Psoas muscle (tissue), 8 donors: Measurements from ENCODE around the gene CELF4. TPM values are rescaled to one million over a fixed set of nuclear protein-coding genes. Genes with fewer than 3 reads are reported as not detected.

Source experiments
- ATAC-seq, 4 donors: fragments of 200-7000 bp; cut with Tn5 transposase; one replicate each; pipeline ENCODE4 v1.9.1; 2020; ENCODE audit warnings: moderate library complexity in 3 of 4, mild to moderate bottlenecking in 2 of 4
- DNase-seq, 2 donors: peaks; one replicate each; pipeline ENCODE4 v3.0.0-alpha.2; 2020
- H3K27ac ChIP-seq: fragments of 200-600 bp; one replicate; pipeline ENCODE4 v1.8.0; 2022
- H3K27me3 ChIP-seq, 3 donors: fragments of 200-600 bp in 1 of 3; one replicate each; pipeline versions ENCODE4 v1.6.1 to v1.8.0; 2013 to 2022; ENCODE audit warnings: low read length in 2 of 3, mild to moderate bottlenecking in 2 of 3, moderate library complexity in 1 of 3; ENCODE audit not compliant: insufficient read depth in 3 of 3
- H3K36me3 ChIP-seq, 2 donors: fragments of 200-600 bp in 1 of 2; one replicate each; pipeline versions ENCODE4 v1.6.1 to v1.8.0; 2013 to 2022; ENCODE audit warnings: low read depth in 1 of 2, mild to moderate bottlenecking in 1 of 2, moderate library complexity in 1 of 2; ENCODE audit not compliant: insufficient read depth in 1 of 2
- H3K4me1 ChIP-seq: fragments of 200-600 bp; one replicate; pipeline ENCODE4 v1.8.0; 2022
- H3K4me3 ChIP-seq: fragments of 200-600 bp; one replicate; pipeline ENCODE4 v1.8.0; 2022; ENCODE audit warnings: mild to moderate bottlenecking
- H3K9me3 ChIP-seq: fragments of 200-600 bp; one replicate; pipeline ENCODE4 v1.8.0; 2022
- CTCF ChIP-seq: fragments of 200-600 bp; IDR thresholded peaks from one replicate; pipeline ENCODE4 v1.8.0; 2022; ENCODE audit warnings: antibody characterized with exemption
- WGBS, 3 donors: extraction: QIAGEN DNeasy Blood & Tissue Kit; methylation state at CpG; one replicate each; pipeline versions ENCODE4 v1.1.6 to v1.1.7; 2013; 5-methylcytosine and 5-hydroxymethylcytosine counted together
- intact Hi-C, 2 donors: fragments of 100-400 bp; cut with DNase I; formaldehyde crosslinking; loops; one replicate each; pipeline versions ENCODE4 v1.11.0 to v1.14.2; 2022
- polyA plus RNA-seq, 3 donors: library from polyadenylated mRNA; stranded (reverse); fragments of 200-250 nt; gene quantifications; one replicate each; pipeline ENCODE4 v1.2.3, GENCODE V29; 2013
- total RNA-seq, 4 donors: library from RNA; stranded (reverse); fragmentation: NEBNext Ultra II Directional in 2 of 4; extraction: Animal tissue kit (Norgen Biotek cat#: 25700) in 2 of 4; gene quantifications; one replicate each; pipeline versions ENCODE4 v1.2.1 to v1.2.4, GENCODE V29; 2021 to 2023
- donor health status: healthy with polysubstance abuse.
- donor health status: DM: no; HTN: no; CAD: no; lungs with moderate emphysema.
- donor health status: Bipolar disorder and iron deficiency.
- donor health status: healthy.
- donor health status: DM: yes; HTN: yes; CAD: no.
- donor health status: DM: no; HTN: no; CAD: no.
- donor health status: DM: no; HTN: no; CAD: no.
- donor health status: DM: yes; HTN: yes; CAD: no.

The CELF4 gene
- total and polyA plus RNA-seq, 7 donors: 0.17 to 0.28 (median 0.17) TPM; not detected in 3

DNA sequence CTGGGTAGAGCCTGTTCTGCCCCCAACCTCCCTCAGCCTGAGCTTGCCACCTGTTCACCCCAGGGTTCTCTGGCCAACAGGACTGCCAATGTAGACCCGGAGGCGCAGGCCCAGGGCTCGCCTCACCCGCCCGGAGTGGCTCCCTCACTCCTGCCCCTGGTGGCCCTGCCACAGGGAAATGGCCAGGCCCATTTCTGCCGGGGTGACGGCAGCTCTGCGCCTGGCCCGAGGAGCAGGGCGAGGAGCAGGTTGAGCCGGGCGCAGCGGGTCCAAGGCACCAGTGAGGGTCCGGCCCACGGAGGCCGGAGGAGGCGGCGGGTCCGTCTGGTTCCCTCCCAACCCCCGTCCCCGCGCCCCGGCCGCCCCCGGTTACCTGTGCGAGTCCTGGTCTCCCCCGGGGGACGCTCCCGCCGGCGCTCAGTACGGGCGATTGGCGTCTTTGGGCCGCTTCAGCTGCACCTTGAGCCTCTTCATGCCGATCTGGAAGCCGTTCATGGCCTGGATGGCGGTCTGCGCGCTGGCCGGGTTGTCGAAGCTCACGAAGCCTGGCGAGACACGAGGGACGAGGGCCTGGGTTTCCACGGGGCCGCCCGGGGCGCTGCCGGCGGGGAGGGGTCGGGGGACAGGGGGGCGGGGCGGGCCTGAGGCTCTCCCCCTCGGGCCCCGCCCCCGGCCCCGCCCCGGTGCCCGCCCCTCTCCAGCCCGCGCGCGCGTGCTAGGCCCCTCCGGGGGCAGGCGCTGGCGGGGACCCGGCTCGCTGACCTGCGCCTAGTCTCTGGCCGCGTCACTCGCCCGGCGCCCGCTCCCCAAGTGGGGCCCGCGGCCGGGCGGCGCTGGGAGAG lies 312.0 kb downstream of the CELF4 start:
- H3K36me3 ChIP-seq: no peaks in the 10 kb centered on the region
- H3K4me3 ChIP-seq: peak overlapping the region; percentile 62
- no peaks in the 10 kb centered on the region for H3K9me3 ChIP-seq
- no peak overlapping the region for H3K27ac ChIP-seq
- WGBS, 3 donors: 5 to 16% (median 13%) methylated on average over 20 to 83 of the region's 83 CpGs
- intact Hi-C loops: no loop called here
- DNase-seq (no peak), ATAC-seq (peak; percentile 33 to 70 (median 60))
- no peaks in the 10 kb centered on the region for H3K4me1 ChIP-seq
- H3K27me3 ChIP-seq: peaks cover 0 to 44% (median 7%) of the 10 kb centered on the region in 3 donors
- no peak for TF ChIP-seq CTCF

DNA sequence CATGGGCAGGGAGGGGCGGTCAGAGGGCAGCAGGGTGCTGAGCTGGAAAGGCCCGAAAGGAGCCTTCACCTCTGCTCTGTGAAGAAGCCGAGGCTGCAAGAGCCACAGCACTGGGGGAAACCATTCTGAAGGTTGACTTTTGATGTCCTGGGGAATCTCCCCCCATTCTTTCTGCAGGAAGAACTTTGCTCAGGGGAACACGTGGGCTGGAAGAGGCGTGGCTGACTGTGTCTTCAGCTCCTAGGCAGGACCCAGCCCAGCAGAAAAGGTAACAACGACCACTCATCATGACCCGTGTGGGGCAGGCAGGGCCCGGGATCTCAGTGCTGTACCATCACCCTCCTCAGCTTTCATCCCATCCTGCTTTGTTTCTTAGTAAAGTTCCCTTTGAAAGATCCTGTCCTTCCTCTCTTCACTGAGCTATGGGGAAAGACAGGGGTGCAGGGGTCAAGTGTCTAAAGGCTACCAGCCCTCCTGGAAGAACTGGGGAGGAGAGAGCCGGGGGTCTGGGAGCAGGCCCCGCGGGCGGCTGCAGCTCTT lies 312.7 kb downstream of the CELF4 start:
- H3K27ac ChIP-seq: no peak overlapping the region
- no peaks in the 10 kb centered on the region for H3K36me3 ChIP-seq
- H3K4me1 ChIP-seq: no peaks in the 10 kb centered on the region
- no peaks in the 10 kb centered on the region for H3K9me3 ChIP-seq
- intact Hi-C loops: no loop called here
- 60 to 70% (median 67%) methylated on average over 12 of the region's 12 CpGs for WGBS, 3 donors
- DNase-seq (no peak), ATAC-seq (no peak)
- no peak for TF ChIP-seq CTCF
- peak overlapping the region; percentile 62 for H3K4me3 ChIP-seq
- H3K27me3 ChIP-seq: peaks cover 0 to 44% (median 4%) of the 10 kb centered on the region in 3 donors

GRCh38 chr18:37252342-37252741 lies 313.3 kb downstream of the CELF4 start:
- no peaks in the 10 kb centered on the region for H3K36me3 ChIP-seq

GRCh38 chr18:37251679-37252078 lies 313.9 kb downstream of the CELF4 start:
- no peak overlapping the region for H3K4me3 ChIP-seq
- no peak for TF ChIP-seq CTCF
- no peak for DNase-seq
- ATAC-seq: no peak
- H3K36me3 ChIP-seq: no peaks in the 10 kb centered on the region
- WGBS, 3 donors: 68 to 75% (median 70%) methylated on average over 3 of the region's 3 CpGs
- intact Hi-C loops: no loop called here
- H3K27ac ChIP-seq: no peak overlapping the region
- no peaks in the 10 kb centered on the region for H3K4me1 ChIP-seq
- no peaks in the 10 kb centered on the region for H3K9me3 ChIP-seq
- H3K27me3 ChIP-seq: peaks cover 0 to 44% (median under 1%) of the 10 kb centered on the region in 3 donors

More at GRCh38 chr18:37252342-37252741, 313.3 kb downstream of the CELF4 start:
- no peak for DNase-seq
- ATAC-seq: no peak
- Histone ChIP-seq H3K4me3 (no peak overlapping the region), H3K4me1 (no peaks in the 10 kb centered on the region), H3K27ac (no peak overlapping the region), H3K9me3 (no peaks in the 10 kb centered on the region), H3K27me3 (peaks cover 0 to 44% (median 2%) of the 10 kb centered on the region in 3 donors)
- no peak for TF ChIP-seq CTCF
- 77 to 83% (median 82%) methylated on average over 3 of the region's 3 CpGs for WGBS, 3 donors
- intact Hi-C loops: no loop called here
